ENCODE data around the gene EIF4EBP2. TPM values are rescaled to one million over a fixed set of nuclear protein-coding genes. Genes with fewer than 3 reads are reported as not detected.

Gene EIF4EBP2
- total RNA-seq, 1 donor from 2014 or later, result 100 TPM

DNA sequence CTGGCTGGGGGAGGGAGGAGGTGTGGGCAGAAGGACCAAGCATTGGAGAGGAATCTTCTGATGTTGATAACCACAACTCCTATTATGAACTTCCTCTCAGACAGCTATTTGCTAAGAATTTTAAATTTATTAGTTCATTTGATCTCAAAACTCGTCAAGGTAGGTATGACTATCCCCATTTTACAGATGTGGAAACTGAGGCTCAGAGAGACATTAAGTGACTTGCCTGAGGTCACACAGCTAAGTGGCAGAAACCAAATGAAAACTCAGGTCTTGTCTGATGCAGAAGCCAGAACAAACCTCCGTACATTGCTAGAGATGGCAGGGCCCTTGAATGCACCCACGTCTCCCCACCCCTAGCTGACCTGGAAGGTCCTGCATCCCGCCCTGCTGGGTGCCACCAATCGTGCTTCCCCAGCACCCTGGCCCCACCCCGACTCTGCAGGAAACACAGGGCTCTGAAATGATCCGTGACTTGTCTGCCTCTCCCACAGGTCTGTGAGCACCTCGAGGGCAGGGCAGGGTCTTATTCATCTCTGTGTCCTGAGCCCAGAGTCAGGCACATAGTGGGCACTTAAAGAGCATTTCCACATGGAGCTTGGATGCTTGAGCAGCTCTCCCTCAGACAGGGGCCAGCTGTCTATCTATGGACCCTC lies 69.0 kb downstream of the EIF4EBP2 start:
- TF ChIP-seq, protein P1, sequence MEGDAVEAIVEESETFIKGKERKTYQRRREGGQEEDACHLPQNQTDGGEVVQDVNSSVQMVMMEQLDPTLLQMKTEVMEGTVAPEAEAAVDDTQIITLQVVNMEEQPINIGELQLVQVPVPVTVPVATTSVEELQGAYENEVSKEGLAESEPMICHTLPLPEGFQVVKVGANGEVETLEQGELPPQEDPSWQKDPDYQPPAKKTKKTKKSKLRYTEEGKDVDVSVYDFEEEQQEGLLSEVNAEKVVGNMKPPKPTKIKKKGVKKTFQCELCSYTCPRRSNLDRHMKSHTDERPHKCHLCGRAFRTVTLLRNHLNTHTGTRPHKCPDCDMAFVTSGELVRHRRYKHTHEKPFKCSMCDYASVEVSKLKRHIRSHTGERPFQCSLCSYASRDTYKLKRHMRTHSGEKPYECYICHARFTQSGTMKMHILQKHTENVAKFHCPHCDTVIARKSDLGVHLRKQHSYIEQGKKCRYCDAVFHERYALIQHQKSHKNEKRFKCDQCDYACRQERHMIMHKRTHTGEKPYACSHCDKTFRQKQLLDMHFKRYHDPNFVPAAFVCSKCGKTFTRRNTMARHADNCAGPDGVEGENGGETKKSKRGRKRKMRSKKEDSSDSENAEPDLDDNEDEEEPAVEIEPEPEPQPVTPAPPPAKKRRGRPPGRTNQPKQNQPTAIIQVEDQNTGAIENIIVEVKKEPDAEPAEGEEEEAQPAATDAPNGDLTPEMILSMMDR (conservative IDR thresholded peaks at IDR 0.05), result no peak
- peaks cover 31% of the 10 kb centered on the region for H3K27me3 Mint-ChIP-seq
- H3K27ac Mint-ChIP-seq, result no peak overlapping the region
- DNase-seq (ENCODE audit: extremely low spot score, unreplicated experiment), result no peak
- H3K4me1 Mint-ChIP-seq (ENCODE audit: unreplicated experiment), result peaks cover 17% of the 10 kb centered on the region
- H3K9me3 Mint-ChIP-seq, result no peaks in the 10 kb centered on the region
- no peaks in the 10 kb centered on the region for H3K36me3 Mint-ChIP-seq
- no peak overlapping the region for H3K4me3 Mint-ChIP-seq

DNA sequence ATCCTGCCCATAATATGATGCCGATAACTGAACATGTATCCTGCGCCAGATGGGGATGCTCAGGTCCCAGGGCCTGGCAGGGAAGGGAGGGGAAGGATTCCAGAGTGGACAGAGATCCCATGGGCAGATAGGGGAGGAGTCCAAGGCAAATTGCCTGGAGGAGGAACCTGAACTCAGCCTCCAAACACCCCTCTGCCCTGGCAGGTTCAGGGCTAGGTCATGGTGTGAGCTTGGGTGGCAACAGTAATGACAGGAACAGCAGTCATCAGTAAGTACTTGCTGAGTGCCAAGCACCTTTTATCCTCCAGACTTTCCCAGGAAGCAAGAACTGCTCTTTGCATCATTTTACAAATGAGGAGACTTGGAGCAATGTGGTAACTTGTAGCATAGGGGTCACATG lies 70.8 kb downstream of the EIF4EBP2 start:
- H3K36me3 Mint-ChIP-seq, result no peaks in the 10 kb centered on the region
- no peak overlapping the region for H3K27ac Mint-ChIP-seq
- peaks cover 33% of the 10 kb centered on the region for H3K27me3 Mint-ChIP-seq
- H3K9me3 Mint-ChIP-seq, result no peaks in the 10 kb centered on the region
- TF ChIP-seq, protein P1 (conservative IDR thresholded peaks at IDR 0.05), result no peak
- peak overlapping the region; percentile 56 for H3K4me3 Mint-ChIP-seq
- no peak for DNase-seq (ENCODE audit: extremely low spot score, unreplicated experiment)
- peaks cover 18% of the 10 kb centered on the region for H3K4me1 Mint-ChIP-seq (ENCODE audit: unreplicated experiment)

DNA sequence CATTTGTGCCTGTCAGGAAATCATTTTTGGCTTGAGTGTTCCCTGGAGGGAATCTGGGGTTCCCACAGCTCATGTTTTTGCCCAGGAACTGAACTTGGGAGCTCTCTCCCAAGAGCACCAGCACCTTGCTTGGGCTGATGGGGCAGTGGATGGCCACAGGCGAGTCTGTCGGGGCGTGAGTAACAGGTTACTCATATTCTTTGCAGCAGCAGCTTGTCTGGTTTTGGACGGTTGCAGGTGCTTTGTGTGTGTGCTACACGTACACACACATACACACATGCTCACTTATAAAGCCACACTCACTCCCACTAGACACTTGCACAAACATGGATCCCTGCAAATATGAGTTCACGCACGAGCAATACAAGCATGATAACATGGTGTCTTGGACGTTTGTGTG lies 71.7 kb downstream of the EIF4EBP2 start:
- H3K4me3 Mint-ChIP-seq, result no peak overlapping the region
- H3K36me3 Mint-ChIP-seq, result no peaks in the 10 kb centered on the region
- TF ChIP-seq, protein P1 (conservative IDR thresholded peaks at IDR 0.05), result no peak
- H3K4me1 Mint-ChIP-seq (ENCODE audit: unreplicated experiment), result peaks cover 21% of the 10 kb centered on the region
- H3K9me3 Mint-ChIP-seq, result no peaks in the 10 kb centered on the region
- no peak for DNase-seq (ENCODE audit: extremely low spot score, unreplicated experiment)
- H3K27me3 Mint-ChIP-seq, result peaks cover 40% of the 10 kb centered on the region
- no peak overlapping the region for H3K27ac Mint-ChIP-seq

GRCh38 chr10:70476249-70477035 lies 72.5 kb downstream of the EIF4EBP2 start:
- Mint-ChIP-seq H3K4me1 (ENCODE audit: unreplicated experiment) (peaks cover 24% of the 10 kb centered on the region), H3K27me3 (peaks cover 44% of the 10 kb centered on the region)
- no peak for DNase-seq (ENCODE audit: extremely low spot score, unreplicated experiment)

GRCh38 chr10:70477661-70478162 lies 73.8 kb downstream of the EIF4EBP2 start:
- Mint-ChIP-seq H3K9me3 (no peaks in the 10 kb centered on the region), H3K27ac (no peak overlapping the region), H3K4me1 (ENCODE audit: unreplicated experiment) (peaks cover 27% of the 10 kb centered on the region), H3K36me3 (no peaks in the 10 kb centered on the region), H3K27me3 (peaks cover 47% of the 10 kb centered on the region), H3K4me3 (peak overlapping the region; percentile 83)
- no peak for DNase-seq (ENCODE audit: extremely low spot score, unreplicated experiment)
- TF ChIP-seq, protein P1 (conservative IDR thresholded peaks at IDR 0.05), result no peak

More at GRCh38 chr10:70476249-70477035, 72.5 kb downstream of the EIF4EBP2 start:
- H3K9me3 Mint-ChIP-seq, result no peaks in the 10 kb centered on the region
- no peak overlapping the region for H3K27ac Mint-ChIP-seq
- H3K36me3 Mint-ChIP-seq, result no peaks in the 10 kb centered on the region
- peak overlapping the region; percentile 71 for H3K4me3 Mint-ChIP-seq
- TF ChIP-seq, protein P1 (conservative IDR thresholded peaks at IDR 0.05), result no peak

Other genes with a start within 250 kb of the EIF4EBP2 start
- gene SAR1A, start 233.6 kb upstream of the EIF4EBP2 start, total RNA-seq (ENCODE audit: low replicate concordance), result 131 and 153 TPM in 2 replicates
- gene PPA1, start 170.7 kb upstream of the EIF4EBP2 start, total RNA-seq (ENCODE audit: low replicate concordance), result 105 and 110 TPM in 2 replicates
- gene NPFFR1, start 120.1 kb upstream of the EIF4EBP2 start, total RNA-seq (ENCODE audit: low replicate concordance), result not detected in 2 replicates
- 6.1 and 17.6 TPM in 2 replicates for gene LRRC20, start 21.5 kb upstream of the EIF4EBP2 start, total RNA-seq (ENCODE audit: low replicate concordance)
- gene NODAL, start 37.5 kb downstream of the EIF4EBP2 start, total RNA-seq (ENCODE audit: low replicate concordance), result not detected in 2 replicates
- gene PALD1, start 74.6 kb downstream of the EIF4EBP2 start, total RNA-seq (ENCODE audit: low replicate concordance), result 0.43 and 9.6 TPM in 2 replicates
- not detected in 2 replicates for gene PRF1, start 198.6 kb downstream of the EIF4EBP2 start, total RNA-seq (ENCODE audit: low replicate concordance)

All from type B pancreatic cell (in vitro differentiated cells).